Measurements from ENCODE around the gene SLC13A4.
"Not testable (repeated sequence)": the region's sequence is repeated elsewhere in the genome, so short reads cannot be mapped to it uniquely, and the experiment has no call there.

The SLC13A4 gene

GRCh38 chr7:135741905-135742304, 13.9 kb upstream of the SLC13A4 start:
- H3K9me3 ChIP-seq (ENCODE audit: severe bottlenecking), result no peaks in the 10 kb centered on the region
- TF ChIP-seq CTCF (IDR thresholded peaks at IDR 0.05; ENCODE audit: low read depth, low read length), result no peak
- H3K4me3 ChIP-seq (ENCODE audit: low read depth, low read length), result no peak overlapping the region
- no peak for DNase-seq
- no peaks in the 10 kb centered on the region for H3K36me3 ChIP-seq
- no peaks in the 10 kb centered on the region for H3K27me3 ChIP-seq (ENCODE audit: insufficient read depth, low read depth, severe bottlenecking)
- H3K27ac ChIP-seq, result no peak overlapping the region

- no peaks in the 10 kb centered on the region for H3K36me3 ChIP-seq
Observed at GRCh38 chr7:135740889-135741288, 12.9 kb upstream of the SLC13A4 start.

GRCh38 chr7:135737306-135737647, 9.3 kb upstream of the SLC13A4 start:
- not testable (repeated sequence) for H3K4me3 ChIP-seq (ENCODE audit: low read depth, low read length); H3K27ac ChIP-seq; H3K36me3 ChIP-seq; H3K9me3 ChIP-seq (ENCODE audit: severe bottlenecking); H3K27me3 ChIP-seq (ENCODE audit: insufficient read depth, low read depth, severe bottlenecking); DNase-seq

More at GRCh38 chr7:135740889-135741288, 12.9 kb upstream of the SLC13A4 start:
- Histone ChIP-seq H3K27me3 (ENCODE audit: insufficient read depth, low read depth, severe bottlenecking) (no peaks in the 10 kb centered on the region), H3K9me3 (ENCODE audit: severe bottlenecking) (no peaks in the 10 kb centered on the region), H3K4me3 (ENCODE audit: low read depth, low read length) (no peak overlapping the region), H3K27ac (no peak overlapping the region)
- DNase-seq, result no peak
- TF ChIP-seq CTCF (IDR thresholded peaks at IDR 0.05; ENCODE audit: low read depth, low read length), result no peak

GRCh38 chr7:135736586-135737305, 8.8 kb upstream of the SLC13A4 start:
- Histone ChIP-seq H3K4me3 (ENCODE audit: low read depth, low read length) (no peak overlapping the region), H3K9me3 (ENCODE audit: severe bottlenecking) (no peaks in the 10 kb centered on the region), H3K36me3 (no peaks in the 10 kb centered on the region), H3K27me3 (ENCODE audit: insufficient read depth, low read depth, severe bottlenecking) (no peaks in the 10 kb centered on the region), H3K27ac (no peak overlapping the region)
- DNase-seq, result no peak
- no peak for TF ChIP-seq CTCF (IDR thresholded peaks at IDR 0.05; ENCODE audit: low read depth, low read length)

- TF ChIP-seq CTCF (IDR thresholded peaks at IDR 0.05; ENCODE audit: low read depth, low read length), result no peak
- no peaks in the 10 kb centered on the region for H3K27me3 ChIP-seq (ENCODE audit: insufficient read depth, low read depth, severe bottlenecking)
- no peak for DNase-seq
- H3K36me3 ChIP-seq, result no peaks in the 10 kb centered on the region
- no peaks in the 10 kb centered on the region for H3K9me3 ChIP-seq (ENCODE audit: severe bottlenecking)
- no peak overlapping the region for H3K4me3 ChIP-seq (ENCODE audit: low read depth, low read length)
- no peak overlapping the region for H3K27ac ChIP-seq
Observed at GRCh38 chr7:135734343-135734689, 6.3 kb upstream of the SLC13A4 start.

- H3K4me3 ChIP-seq (ENCODE audit: low read depth, low read length), result no peak overlapping the region
- no peaks in the 10 kb centered on the region for H3K9me3 ChIP-seq (ENCODE audit: severe bottlenecking)
- H3K27me3 ChIP-seq (ENCODE audit: insufficient read depth, low read depth, severe bottlenecking), result no peaks in the 10 kb centered on the region
- DNase-seq, result no peak
- no peak overlapping the region for H3K27ac ChIP-seq
- no peak for TF ChIP-seq CTCF (IDR thresholded peaks at IDR 0.05; ENCODE audit: low read depth, low read length)
- no peaks in the 10 kb centered on the region for H3K36me3 ChIP-seq
Observed at GRCh38 chr7:135733603-135734342, 5.8 kb upstream of the SLC13A4 start.
